ENCODE results near the gene HYCC1. TPM values are rescaled to one million over a fixed set of nuclear protein-coding genes. Genes with fewer than 3 reads are reported as not detected.

Gene HYCC1
- total RNA-seq, 1 experiment from 2014 or later = 48.9 TPM

GRCh38 chr7:22998519-22998896, 15.4 kb downstream of the HYCC1 start:
- no peak for DNase-seq (ENCODE audit: unreplicated experiment)
- no TSS peak for BruUV-seq (replicated peaks)

GRCh38 chr7:22997871-22998518, 15.9 kb downstream of the HYCC1 start:
- peaks cover 24% of the 10 kb centered on the region for H3K4me1 Mint-ChIP-seq (ENCODE audit: insufficient read depth, unreplicated experiment)
- no peak for TF ChIP-seq CTCF (IDR thresholded peaks at IDR 0.05; ENCODE audit: unreplicated experiment)
- H3K27me3 Mint-ChIP-seq (ENCODE audit: insufficient read depth, unreplicated experiment) = no peaks in the 10 kb centered on the region
- CTCF ChIA-PET = interaction anchor here (0.6 to 0.9 kb wide), 2 partner anchors 9 to 11 kb away, joined by 3 to 4 read pairs; no protein-coding TSS in a partner anchor
- intact Hi-C loops (cut with micrococcal nuclease) = no loop called here
- no peaks in the 10 kb centered on the region for H3K9me3 Mint-ChIP-seq (ENCODE audit: unreplicated experiment)
- H3K4me3 Mint-ChIP-seq (ENCODE audit: unreplicated experiment) = no peak overlapping the region
- POLR2A ChIA-PET = interaction anchor here (1.3 to 4.9 kb wide), 2 partner anchors 13 to 142 kb away, joined by 4 to 37 read pairs; no protein-coding TSS in a partner anchor
- no peak for DNase-seq (ENCODE audit: unreplicated experiment)
- H3K36me3 Mint-ChIP-seq (ENCODE audit: insufficient read depth, unreplicated experiment) = no peaks in the 10 kb centered on the region
- no TSS peak for BruUV-seq (replicated peaks)
- H3K27ac Mint-ChIP-seq (ENCODE audit: low read depth, unreplicated experiment) = peak overlapping the region; percentile 20

More at GRCh38 chr7:22998519-22998896, 15.4 kb downstream of the HYCC1 start:
- Mint-ChIP-seq H3K4me1 (ENCODE audit: insufficient read depth, unreplicated experiment) (peaks cover 27% of the 10 kb centered on the region), H3K36me3 (ENCODE audit: insufficient read depth, unreplicated experiment) (no peaks in the 10 kb centered on the region), H3K4me3 (ENCODE audit: unreplicated experiment) (no peak overlapping the region), H3K27ac (ENCODE audit: low read depth, unreplicated experiment) (no peak overlapping the region), H3K9me3 (ENCODE audit: unreplicated experiment) (no peaks in the 10 kb centered on the region), H3K27me3 (ENCODE audit: insufficient read depth, unreplicated experiment) (no peaks in the 10 kb centered on the region)
- TF ChIP-seq CTCF (IDR thresholded peaks at IDR 0.05; ENCODE audit: unreplicated experiment) = no peak
- CTCF ChIA-PET = no interaction called here
- intact Hi-C loops (cut with micrococcal nuclease) = no loop called here
- POLR2A ChIA-PET = interaction anchor here (0.6 to 1.0 kb wide), 3 partner anchors 14 to 559 kb away, joined by 3 to 4 read pairs (median 3); no protein-coding TSS in a partner anchor

- intact Hi-C loops (cut with micrococcal nuclease) = no loop called here
- BruUV-seq (replicated peaks) = no TSS peak
- no peak for DNase-seq (ENCODE audit: unreplicated experiment)
Observed at GRCh38 chr7:22996470-22996869, 17.5 kb downstream of the HYCC1 start.

More at GRCh38 chr7:22996470-22996869, 17.5 kb downstream of the HYCC1 start:
- Mint-ChIP-seq H3K9me3 (ENCODE audit: unreplicated experiment) (no peaks in the 10 kb centered on the region), H3K4me1 (ENCODE audit: insufficient read depth, unreplicated experiment) (peaks cover 19% of the 10 kb centered on the region), H3K27me3 (ENCODE audit: insufficient read depth, unreplicated experiment) (no peaks in the 10 kb centered on the region), H3K27ac (ENCODE audit: low read depth, unreplicated experiment) (no peak overlapping the region), H3K4me3 (ENCODE audit: unreplicated experiment) (no peak overlapping the region), H3K36me3 (ENCODE audit: insufficient read depth, unreplicated experiment) (no peaks in the 10 kb centered on the region)
- ChIA-PET CTCF (interaction anchor here (1.0 to 1.4 kb wide), 2 partner anchors 15 to 59 kb away, joined by 3 read pairs; no protein-coding TSS in a partner anchor), POLR2A (interaction anchor here (0.8 to 4.9 kb wide), 3 partner anchors 15 to 141 kb away, joined by 3 to 37 read pairs (median 4); no protein-coding TSS in a partner anchor)
- no peak for TF ChIP-seq CTCF (IDR thresholded peaks at IDR 0.05; ENCODE audit: unreplicated experiment)
